GM12872 (cell line): ENCODE measurements around the gene UGT1A5.

Experiments used
- CTCF ChIP-seq: IDR thresholded peaks from 3 replicates; pipeline ENCODE4 v1.5.1; 2011; ENCODE audit warnings: low read depth, mild to moderate bottlenecking, low read length, moderate library complexity; ENCODE audit not compliant: insufficient read depth

UGT1A5 gene

GRCh38 chr2:233758849-233759248 is 46.1 kb downstream of the UGT1A5 start:
- TF ChIP-seq CTCF, result no peak

DNA sequence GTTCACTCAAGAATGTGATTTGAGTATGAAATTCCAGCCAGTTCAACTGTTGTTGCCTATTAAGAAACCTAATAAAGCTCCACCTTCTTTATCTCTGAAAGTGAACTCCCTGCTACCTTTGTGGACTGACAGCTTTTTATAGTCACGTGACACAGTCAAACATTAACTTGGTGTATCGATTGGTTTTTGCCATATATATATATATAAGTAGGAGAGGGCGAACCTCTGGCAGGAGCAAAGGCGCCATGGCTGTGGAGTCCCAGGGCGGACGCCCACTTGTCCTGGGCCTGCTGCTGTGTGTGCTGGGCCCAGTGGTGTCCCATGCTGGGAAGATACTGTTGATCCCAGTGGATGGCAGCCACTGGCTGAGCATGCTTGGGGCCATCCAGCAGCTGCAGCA is 47.3 kb downstream of the UGT1A5 start, which contains the start of gene UGT1A1:
TSS of gene UGT1A1 (plus strand) at position 228 of the 400 bp plus-strand sequence. CDS start at position 246, 18 bp downstream.
- TF ChIP-seq CTCF, result no peak

DNA sequence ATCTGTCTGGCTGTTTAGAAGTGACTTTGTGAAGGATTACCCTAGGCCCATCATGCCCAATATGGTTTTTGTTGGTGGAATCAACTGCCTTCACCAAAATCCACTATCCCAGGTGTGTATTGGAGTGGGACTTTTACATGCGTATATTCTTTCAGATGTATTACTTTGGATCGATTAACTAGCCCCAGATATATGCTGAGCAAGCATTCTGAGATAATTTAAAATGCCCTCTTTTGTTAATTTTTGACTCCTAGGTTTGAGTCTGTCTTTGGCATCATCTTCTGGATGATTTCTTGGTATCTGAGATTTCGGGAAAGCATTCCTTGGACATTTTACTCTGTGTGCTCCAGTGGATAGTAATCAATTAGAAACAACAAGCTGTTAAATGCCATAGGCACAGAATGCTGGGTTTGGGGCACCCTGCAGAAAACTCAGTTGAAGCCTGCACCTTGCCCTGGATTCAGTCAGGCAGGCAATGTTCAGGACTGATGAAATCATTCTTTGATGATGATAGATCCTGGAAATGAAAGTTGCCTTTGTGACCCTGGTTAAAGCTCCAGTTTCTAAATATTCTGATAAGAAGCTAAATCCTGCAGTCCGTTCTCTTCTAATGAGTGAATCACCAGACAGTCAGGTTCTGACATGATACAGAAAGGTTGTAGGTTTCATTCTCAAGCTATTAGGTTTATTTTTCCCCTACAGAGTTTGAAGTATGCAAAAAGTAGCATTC is 48.5 kb downstream of the UGT1A5 start:
- TF ChIP-seq CTCF, result no peak

DNA sequence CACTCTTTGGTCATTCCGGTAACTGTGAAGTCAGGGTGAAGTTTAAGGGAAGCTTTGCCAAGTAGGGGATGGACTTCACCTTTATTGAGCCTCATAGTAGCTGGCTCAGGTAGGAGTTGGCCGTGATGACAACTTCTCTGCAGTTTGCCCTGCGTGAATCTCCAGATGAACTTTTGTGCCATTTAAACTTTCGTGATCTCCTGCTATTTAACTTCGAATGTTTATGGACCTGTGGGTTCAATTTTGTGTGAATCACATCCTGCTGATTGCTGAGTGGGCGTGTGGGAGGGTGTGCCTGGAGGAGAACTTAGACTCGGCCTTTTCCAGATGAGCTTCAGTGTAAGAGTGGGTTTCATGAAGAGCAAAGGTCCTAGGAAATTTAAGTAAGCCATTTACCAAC is 51.6 kb downstream of the UGT1A5 start:
- no peak for TF ChIP-seq CTCF

DNA sequence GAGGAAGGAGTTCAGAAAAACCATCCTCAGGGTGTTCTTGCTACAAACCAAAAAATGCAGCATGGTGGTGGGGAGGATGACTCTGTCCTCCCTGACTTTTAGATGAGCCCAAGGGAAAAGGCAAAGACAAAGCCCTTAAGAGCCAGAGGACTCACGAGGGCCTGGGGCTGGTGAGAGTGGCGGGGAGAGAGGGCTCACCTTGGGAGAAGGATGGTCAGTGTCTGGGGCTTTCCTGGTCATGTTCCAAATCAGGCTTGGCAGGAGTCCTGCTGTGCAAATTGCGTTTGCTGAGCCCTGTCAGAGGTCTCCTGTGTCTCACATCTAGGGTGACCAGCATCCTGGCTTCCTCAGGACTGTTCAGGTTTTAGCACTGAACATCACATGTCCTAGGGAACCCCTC is 52.1 kb downstream of the UGT1A5 start:
- no peak for TF ChIP-seq CTCF

GRCh38 chr2:233766416-233766815 is 53.7 kb downstream of the UGT1A5 start:
- TF ChIP-seq CTCF, result no peak

DNA sequence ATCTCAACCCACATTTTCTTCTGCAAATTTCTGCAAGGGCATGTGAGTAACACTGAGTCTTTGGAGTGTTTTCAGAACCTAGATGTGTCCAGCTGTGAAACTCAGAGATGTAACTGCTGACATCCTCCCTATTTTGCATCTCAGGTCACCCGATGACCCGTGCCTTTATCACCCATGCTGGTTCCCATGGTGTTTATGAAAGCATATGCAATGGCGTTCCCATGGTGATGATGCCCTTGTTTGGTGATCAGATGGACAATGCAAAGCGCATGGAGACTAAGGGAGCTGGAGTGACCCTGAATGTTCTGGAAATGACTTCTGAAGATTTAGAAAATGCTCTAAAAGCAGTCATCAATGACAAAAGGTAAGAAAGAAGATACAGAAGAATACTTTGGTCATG is 55.4 kb downstream of the UGT1A5 start:
- no peak for TF ChIP-seq CTCF
